ENCODE measurements around the gene SPINK6.
A peak's percentile ranks its signal among the peaks of the same experiment; 100 is the strongest.

The SPINK6 gene

GRCh38 chr5:148202531-148203203 is at the start of gene SPINK6:
Gene SPINK6, plus strand, starts transcription at chr5:148203042. Its CDS starts 55 bp downstream, at chr5:148203097.
- no peak within 1 kb of the TSS for H3K4me3 ChIP-seq (ENCODE audit: low read depth, low read length)
- DNase-seq (ENCODE audit: low read depth): no peak

- DNase-seq (ENCODE audit: low read depth): no peak
- H3K4me3 ChIP-seq (ENCODE audit: low read depth, low read length): no peak overlapping the region
Measured at GRCh38 chr5:148156609-148157008, 46.2 kb upstream of the SPINK6 start.

- DNase-seq (ENCODE audit: low read depth): no peak
- no peak overlapping the region for H3K4me3 ChIP-seq (ENCODE audit: low read depth, low read length)
Measured at GRCh38 chr5:148162038-148162437, 40.8 kb upstream of the SPINK6 start.

- DNase-seq (ENCODE audit: low read depth): no peak
- no peak overlapping the region for H3K4me3 ChIP-seq (ENCODE audit: low read depth, low read length)
Measured at GRCh38 chr5:148163345-148163744, 39.5 kb upstream of the SPINK6 start.

GRCh38 chr5:148166550-148167283 is 36.1 kb upstream of the SPINK6 start:
- no peak for DNase-seq (ENCODE audit: low read depth)

GRCh38 chr5:148168246-148168645 is 34.6 kb upstream of the SPINK6 start, which contains the start of gene SPINK14:
Gene SPINK14, plus strand, starts transcription at chr5:148168546. Its CDS starts 1,187 bp downstream, at chr5:148169733.
- H3K4me3 ChIP-seq (ENCODE audit: low read depth, low read length): no peak within 1 kb of the TSS
- DNase-seq (ENCODE audit: low read depth): no peak

More at GRCh38 chr5:148166550-148167283, 36.1 kb upstream of the SPINK6 start:
- no peak overlapping the region for H3K4me3 ChIP-seq (ENCODE audit: low read depth, low read length)

GRCh38 chr5:148172377-148172776 is 30.5 kb upstream of the SPINK6 start:
- no peak overlapping the region for H3K4me3 ChIP-seq (ENCODE audit: low read depth, low read length)
- no peak for DNase-seq (ENCODE audit: low read depth)

- DNase-seq (ENCODE audit: low read depth): no peak
- H3K4me3 ChIP-seq (ENCODE audit: low read depth, low read length): no peak overlapping the region
Measured at GRCh38 chr5:148176480-148176879, 26.4 kb upstream of the SPINK6 start.

- no peak overlapping the region for H3K4me3 ChIP-seq (ENCODE audit: low read depth, low read length)
- no peak for DNase-seq (ENCODE audit: low read depth)
Measured at GRCh38 chr5:148177207-148177606, 25.6 kb upstream of the SPINK6 start.

- DNase-seq (ENCODE audit: low read depth): peak; percentile 11
- no peak overlapping the region for H3K4me3 ChIP-seq (ENCODE audit: low read depth, low read length)
Measured at GRCh38 chr5:148179234-148179824, 23.5 kb upstream of the SPINK6 start.

- no peak overlapping the region for H3K4me3 ChIP-seq (ENCODE audit: low read depth, low read length)
- peak; percentile 20 for DNase-seq (ENCODE audit: low read depth)
Measured at GRCh38 chr5:148186248-148187003, 16.4 kb upstream of the SPINK6 start.

GRCh38 chr5:148191010-148191409 is 11.8 kb upstream of the SPINK6 start:
- DNase-seq (ENCODE audit: low read depth): no peak
- H3K4me3 ChIP-seq (ENCODE audit: low read depth, low read length): no peak overlapping the region

- DNase-seq (ENCODE audit: low read depth): no peak
- no peak overlapping the region for H3K4me3 ChIP-seq (ENCODE audit: low read depth, low read length)
Measured at GRCh38 chr5:148193202-148193601, 9.6 kb upstream of the SPINK6 start.

GRCh38 chr5:148201151-148201550 is 1.7 kb upstream of the SPINK6 start:
- no peak for DNase-seq (ENCODE audit: low read depth)
- no peak overlapping the region for H3K4me3 ChIP-seq (ENCODE audit: low read depth, low read length)

GRCh38 chr5:148205044-148205806 is 2.4 kb downstream of the SPINK6 start:
- H3K4me3 ChIP-seq (ENCODE audit: low read depth, low read length): no peak overlapping the region
- DNase-seq (ENCODE audit: low read depth): no peak

GRCh38 chr5:148205865-148206264 is 3.0 kb downstream of the SPINK6 start:
- DNase-seq (ENCODE audit: low read depth): no peak
- H3K4me3 ChIP-seq (ENCODE audit: low read depth, low read length): no peak overlapping the region

GRCh38 chr5:148206620-148207019 is 3.8 kb downstream of the SPINK6 start:
- DNase-seq (ENCODE audit: low read depth): no peak
- no peak overlapping the region for H3K4me3 ChIP-seq (ENCODE audit: low read depth, low read length)

- H3K4me3 ChIP-seq (ENCODE audit: low read depth, low read length): no peak overlapping the region
- no peak for DNase-seq (ENCODE audit: low read depth)
Measured at GRCh38 chr5:148208226-148208625, 5.4 kb downstream of the SPINK6 start.

GRCh38 chr5:148209151-148209770 is 6.4 kb downstream of the SPINK6 start:
- DNase-seq (ENCODE audit: low read depth): no peak
- no peak overlapping the region for H3K4me3 ChIP-seq (ENCODE audit: low read depth, low read length)
